Measurements from ENCODE around the gene OR4C3.
A peak's percentile ranks its signal among the peaks of the same experiment; 100 is the strongest.
"Not testable (repeated sequence)": the region's sequence is repeated elsewhere in the genome, so short reads cannot be mapped to it uniquely, and the experiment has no call there.

The OR4C3 gene

DNA sequence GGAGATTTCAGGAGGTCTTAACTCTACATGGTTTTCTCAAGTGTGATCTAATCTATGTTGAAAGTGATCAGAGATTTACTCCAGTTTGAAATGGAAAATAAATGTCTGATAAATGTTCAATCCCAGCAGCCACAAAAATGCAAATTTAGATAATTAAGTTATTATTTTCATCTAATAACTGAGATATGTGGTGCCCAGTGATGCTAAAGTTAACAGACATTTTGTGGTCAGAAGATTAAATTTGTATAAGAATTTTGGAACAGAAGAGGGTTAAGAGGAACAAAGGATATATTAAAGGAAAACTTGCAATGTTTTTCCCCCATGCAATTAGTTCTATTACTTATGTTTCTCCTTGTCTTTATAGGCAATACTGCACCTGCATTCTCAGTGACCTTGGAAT lies at the start of gene OR4C3:
Gene OR4C3 (plus strand): TSS at position 301 of the 400 bp plus-strand sequence. CDS start 102 bp downstream, outside the sequence.
- H3K36me3 Mint-ChIP-seq; H3K27ac Mint-ChIP-seq; H3K9me3 Mint-ChIP-seq; H3K4me3 Mint-ChIP-seq; DNase-seq (ENCODE audit: low spot score in 2 of 2); ATAC-seq: not testable (repeated sequence)
- H3K4me1 Mint-ChIP-seq, result peaks cover 13% of the 10 kb centered on the region

- Mint-ChIP-seq H3K4me3 (no peak within 1 kb of the TSS), H3K4me1 (no peaks in the 10 kb centered on the region), H3K9me3 (no peaks in the 10 kb centered on the region), H3K36me3 (no peaks in the 10 kb centered on the region), H3K27ac (no peak within 1 kb of the TSS)
- DNase-seq (ENCODE audit: low spot score in 2 of 2) (no peak), ATAC-seq (no peak)
These were observed 18.8 kb upstream of the OR4C3 start, which contains the start of gene OR4S1 for GRCh38 chr11:48305923-48306322. OR4S1 (plus strand) TSS chr11:48306223; CDS start chr11:48306223, 0 bp downstream.

DNA sequence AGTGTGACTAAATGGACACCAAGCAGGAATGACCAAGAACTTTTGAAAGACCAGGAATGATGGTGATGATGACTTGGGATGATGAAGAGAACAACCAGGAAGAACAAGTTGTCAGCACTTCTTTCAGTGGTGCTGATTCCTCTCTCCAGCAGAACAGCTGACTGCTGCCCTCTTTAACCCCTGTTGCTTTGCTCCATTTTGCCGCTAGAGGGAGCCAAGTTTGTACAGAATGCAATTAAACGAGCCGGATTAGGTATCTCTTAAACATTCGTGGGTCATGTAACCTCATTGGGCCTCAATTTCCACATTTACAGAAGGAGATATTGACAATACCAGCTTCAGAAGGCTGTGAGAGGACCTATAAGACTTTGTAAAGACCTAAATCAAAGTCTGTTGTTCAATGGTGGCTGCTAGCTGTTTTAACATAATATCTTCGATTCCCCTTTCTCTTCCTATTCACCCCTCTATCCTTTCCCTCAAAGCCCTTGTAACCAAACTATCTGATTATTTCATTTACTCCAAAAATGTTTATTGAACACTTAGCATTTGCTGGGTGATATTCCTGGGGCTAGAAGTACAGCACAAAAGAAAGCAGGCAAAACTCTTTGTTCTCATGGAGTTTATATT lies 16.8 kb upstream of the OR4C3 start:
- Mint-ChIP-seq H3K27ac (no peak overlapping the region), H3K9me3 (no peaks in the 10 kb centered on the region), H3K4me1 (no peaks in the 10 kb centered on the region), H3K36me3 (no peaks in the 10 kb centered on the region), H3K4me3 (no peak overlapping the region)
- DNase-seq (ENCODE audit: low spot score in 2 of 2) (peak; percentile 56 to 82), ATAC-seq (peak; percentile 57)

DNA sequence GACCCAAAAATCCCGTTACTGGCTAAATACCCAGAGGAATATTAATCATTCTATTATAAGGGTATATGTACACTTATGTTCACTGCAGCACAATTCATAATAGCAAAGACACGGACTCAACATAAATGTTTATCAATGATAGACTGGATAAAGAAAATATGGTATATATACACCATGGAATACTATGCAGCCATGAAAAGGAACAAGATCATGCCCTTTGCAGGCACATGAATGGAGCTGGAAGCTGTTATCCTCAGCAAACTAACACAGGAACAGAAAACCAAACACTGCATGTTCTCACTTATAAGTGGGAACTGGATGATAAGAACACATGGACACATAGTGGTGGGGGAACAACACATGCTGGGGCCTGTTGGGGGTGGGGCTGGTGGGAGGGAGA lies 11.1 kb upstream of the OR4C3 start:
- not testable (repeated sequence) for H3K4me3 Mint-ChIP-seq; DNase-seq (ENCODE audit: low spot score in 2 of 2); H3K9me3 Mint-ChIP-seq; H3K36me3 Mint-ChIP-seq; H3K27ac Mint-ChIP-seq; ATAC-seq; H3K4me1 Mint-ChIP-seq

DNA sequence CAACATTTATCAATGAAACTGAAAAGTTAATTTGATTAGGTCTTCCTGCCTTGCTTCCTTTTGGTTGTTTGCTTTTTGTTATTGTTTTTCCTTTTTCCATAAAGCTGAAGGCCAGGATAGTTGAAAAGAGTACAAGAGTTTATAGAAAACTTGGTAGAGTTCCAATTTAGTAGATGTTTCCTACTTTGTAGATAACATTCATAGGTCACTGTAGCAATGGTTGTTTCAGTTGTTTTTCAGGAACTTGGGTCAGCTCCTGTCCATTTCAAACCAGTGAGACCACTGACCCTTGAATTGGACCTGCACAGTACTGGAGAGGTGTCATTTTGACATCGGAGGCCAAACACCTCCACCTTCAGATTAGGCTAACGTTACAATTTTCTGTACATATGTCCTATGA lies 4.9 kb upstream of the OR4C3 start:
- not testable (repeated sequence) for H3K36me3 Mint-ChIP-seq

DNA sequence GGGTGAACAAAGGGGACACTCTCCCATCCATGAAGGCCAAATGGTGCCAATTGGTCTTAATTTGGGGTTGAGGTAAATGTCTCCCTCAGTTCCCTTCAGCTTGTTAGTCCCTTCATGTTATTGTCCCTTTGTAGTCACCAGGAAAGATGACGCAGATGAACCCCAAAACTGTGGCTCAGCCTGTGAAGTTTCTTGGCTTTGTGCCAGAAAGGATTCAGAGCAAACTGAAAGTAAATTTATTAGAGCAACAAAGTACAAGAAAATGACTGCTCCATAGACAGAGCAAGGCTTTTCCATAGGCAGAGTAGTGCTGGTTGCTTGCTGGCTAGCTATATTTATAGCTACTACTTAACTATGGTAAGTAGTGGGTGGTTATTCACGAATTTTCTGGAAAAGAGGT lies 16.7 kb downstream of the OR4C3 start:
- DNase-seq (ENCODE audit: low spot score in 2 of 2) (no peak), ATAC-seq (no peak)
- Mint-ChIP-seq H3K27ac (no peak overlapping the region), H3K9me3 (peaks cover 4% of the 10 kb centered on the region), H3K36me3 (no peaks in the 10 kb centered on the region), H3K4me1 (peaks cover 21% of the 10 kb centered on the region), H3K4me3 (no peak overlapping the region)

More for the DNA sequence above, 4.9 kb upstream of the OR4C3 start:
- H3K4me1 Mint-ChIP-seq; H3K27ac Mint-ChIP-seq; ATAC-seq; H3K9me3 Mint-ChIP-seq; DNase-seq (ENCODE audit: low spot score in 2 of 2); H3K4me3 Mint-ChIP-seq: not testable (repeated sequence)

- not testable (repeated sequence) for H3K9me3 Mint-ChIP-seq; H3K27ac Mint-ChIP-seq; ATAC-seq; DNase-seq (ENCODE audit: low spot score in 2 of 2); H3K36me3 Mint-ChIP-seq; H3K4me3 Mint-ChIP-seq
- peaks cover 28% of the 10 kb centered on the region for H3K4me1 Mint-ChIP-seq
These were observed 17.8 kb downstream of the OR4C3 start for GRCh38 chr11:48342505-48342904.

GRCh38 chr11:48346286-48346685 lies 21.6 kb downstream of the OR4C3 start:
- Mint-ChIP-seq H3K27ac (peak overlapping the region; percentile 1), H3K4me1 (peaks cover 22% of the 10 kb centered on the region), H3K9me3 (peaks cover 13% of the 10 kb centered on the region)
- ATAC-seq; DNase-seq (ENCODE audit: low spot score in 2 of 2); H3K36me3 Mint-ChIP-seq; H3K4me3 Mint-ChIP-seq: not testable (repeated sequence)

DNA sequence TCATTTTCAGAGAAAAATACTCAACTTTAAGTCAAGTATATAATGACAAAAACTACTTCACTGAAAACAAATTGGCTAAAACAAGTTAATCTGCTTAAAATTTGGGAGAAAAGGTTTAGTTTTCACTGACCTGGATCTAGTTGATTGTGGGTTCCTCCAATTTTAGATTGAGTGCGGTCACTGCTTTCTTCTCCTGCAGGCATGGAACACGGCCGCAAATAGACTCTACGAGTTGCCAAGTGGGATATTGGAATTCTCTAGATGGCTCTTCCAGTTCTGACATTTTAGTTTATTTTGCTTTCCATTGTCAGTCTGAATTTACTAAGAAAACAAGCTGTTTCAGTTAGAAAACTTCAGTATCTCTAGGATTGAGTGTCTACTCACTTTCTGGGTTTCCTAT lies 29.3 kb downstream of the OR4C3 start:
- ATAC-seq, result no peak

DNA sequence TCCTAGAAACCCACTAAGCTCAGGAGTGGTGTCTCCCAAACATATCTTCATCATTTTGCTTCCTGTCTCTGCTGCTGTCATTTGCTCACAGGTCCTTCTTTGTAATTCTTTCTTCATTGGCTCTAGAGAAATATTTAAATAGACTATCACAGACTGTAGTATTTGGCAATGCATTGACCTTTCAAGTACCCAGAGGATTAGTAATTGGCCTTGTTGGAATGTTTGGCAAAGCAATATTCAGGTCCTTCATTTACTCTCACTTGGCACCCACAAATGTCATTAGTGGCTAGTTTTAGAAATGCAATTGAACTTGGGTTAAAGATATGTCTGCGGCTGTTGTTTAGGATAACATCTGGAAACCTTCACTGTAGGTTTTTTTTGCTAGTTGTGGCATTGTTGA lies 30.0 kb downstream of the OR4C3 start:
- ATAC-seq (no peak), DNase-seq (ENCODE audit: low spot score in 2 of 2) (no peak)
- Mint-ChIP-seq H3K27ac (no peak overlapping the region), H3K4me3 (no peak overlapping the region), H3K9me3 (peaks cover 13% of the 10 kb centered on the region), H3K4me1 (no peaks in the 10 kb centered on the region), H3K36me3 (no peaks in the 10 kb centered on the region)

More for the DNA sequence above, 29.3 kb downstream of the OR4C3 start:
- DNase-seq (ENCODE audit: low spot score in 2 of 2), result no peak
- Mint-ChIP-seq H3K36me3 (no peaks in the 10 kb centered on the region), H3K4me1 (no peaks in the 10 kb centered on the region), H3K27ac (no peak overlapping the region), H3K4me3 (no peak overlapping the region), H3K9me3 (peaks cover 13% of the 10 kb centered on the region)

- H3K9me3 Mint-ChIP-seq, result peaks cover 14% of the 10 kb centered on the region
- not testable (repeated sequence) for H3K36me3 Mint-ChIP-seq; H3K27ac Mint-ChIP-seq; DNase-seq (ENCODE audit: low spot score in 2 of 2); H3K4me3 Mint-ChIP-seq; ATAC-seq; H3K4me1 Mint-ChIP-seq
These were observed 36.6 kb downstream of the OR4C3 start for GRCh38 chr11:48361289-48361688.

- Mint-ChIP-seq H3K4me1 (no peaks in the 10 kb centered on the region), H3K27ac (no peak within 1 kb of the TSS), H3K4me3 (no peak within 1 kb of the TSS), H3K36me3 (peaks cover 5% of the 10 kb centered on the region), H3K9me3 (peaks cover 3% of the 10 kb centered on the region)
- ATAC-seq (no peak), DNase-seq (ENCODE audit: low spot score in 2 of 2) (no peak)
These were observed 41.6 kb downstream of the OR4C3 start, which contains the start of gene OR4C5 for GRCh38 chr11:48366365-48366764. OR4C5 (minus strand) TSS chr11:48366465; CDS start chr11:48366465, 0 bp downstream.
